ENCODE data around the gene ZNF506.
"Not testable (repeated sequence)": the region's sequence is repeated elsewhere in the genome, so short reads cannot be mapped to it uniquely, and the experiment has no call there.

The ZNF506 gene

GRCh38 chr19:19778666-19779065 lies 42.9 kb downstream of the ZNF506 start:
- DNase-seq (ENCODE audit: low read depth in 2 of 2), result no peak

GRCh38 chr19:19777692-19778091 lies 43.9 kb downstream of the ZNF506 start:
- no peak for DNase-seq (ENCODE audit: low read depth in 2 of 2)

- peak; percentile 83 to 86 for DNase-seq (ENCODE audit: low read depth in 2 of 2)
Measured at GRCh38 chr19:19776206-19777008, 45.1 kb downstream of the ZNF506 start.

- peak in 1 of 2 donors; percentile 2 for DNase-seq (ENCODE audit: low read depth in 2 of 2)
Measured at GRCh38 chr19:19775891-19776205, 45.7 kb downstream of the ZNF506 start.

GRCh38 chr19:19774354-19775033 lies 47.1 kb downstream of the ZNF506 start:
- no peak for DNase-seq (ENCODE audit: low read depth in 2 of 2)

GRCh38 chr19:19771963-19772362 lies 49.6 kb downstream of the ZNF506 start:
- DNase-seq (ENCODE audit: low read depth in 2 of 2), result not testable (repeated sequence)

GRCh38 chr19:19769971-19770370 lies 51.6 kb downstream of the ZNF506 start:
- not testable (repeated sequence) for DNase-seq (ENCODE audit: low read depth in 2 of 2)

- no peak for DNase-seq (ENCODE audit: low read depth in 2 of 2)
Measured at GRCh38 chr19:19758164-19758563, 63.4 kb downstream of the ZNF506 start.

- DNase-seq (ENCODE audit: low read depth in 2 of 2), result no peak
Measured at GRCh38 chr19:19752760-19753403, 68.7 kb downstream of the ZNF506 start.

GRCh38 chr19:19751846-19752245 lies 69.7 kb downstream of the ZNF506 start:
- no peak for DNase-seq (ENCODE audit: low read depth in 2 of 2)

- no peak for DNase-seq (ENCODE audit: low read depth in 2 of 2)
Measured at GRCh38 chr19:19750842-19751790, 70.4 kb downstream of the ZNF506 start.

GRCh38 chr19:19749908-19750841 lies 71.4 kb downstream of the ZNF506 start:
- no peak for DNase-seq (ENCODE audit: low read depth in 2 of 2)

GRCh38 chr19:19749117-19749907 lies 72.2 kb downstream of the ZNF506 start:
- no peak for DNase-seq (ENCODE audit: low read depth in 2 of 2)

GRCh38 chr19:19748249-19748938 lies 73.2 kb downstream of the ZNF506 start:
- DNase-seq (ENCODE audit: low read depth in 2 of 2), result no peak

GRCh38 chr19:19747357-19748220 lies 74.0 kb downstream of the ZNF506 start:
- DNase-seq (ENCODE audit: low read depth in 2 of 2), result no peak

- no peak for DNase-seq (ENCODE audit: low read depth in 2 of 2)
Measured at GRCh38 chr19:19746286-19747213, 75.0 kb downstream of the ZNF506 start.
